HepG2 (cell line): Measurements from ENCODE around the gene UBAC2. TPM values are rescaled to one million over a fixed set of nuclear protein-coding genes. Genes with fewer than 3 reads are reported as not detected.

ENCODE experiments used
- ATAC-seq: fragments of 200-7000 bp; cut with Tn5 transposase; 3 replicates; pipeline ENCODE4 v1.9.1; 2020; ENCODE audit warnings: mild to moderate bottlenecking, moderate library complexity
- BruUV-seq: library from RNA; stranded (reverse); fragments of 400-500 nt; replicated peaks from 2 replicates; lab custom pipeline; 2021; lab: Mats Ljungman, UMichigan
- CTCF ChIA-PET: fragments of 300-600 bp; formaldehyde crosslinking; extraction: SDS; loops from one replicate; lab custom pipeline; 2021; ENCODE audit warnings: low total read pairs, inconsistent platforms, low intra/inter-chr PET ratio; lab: Yijun Ruan, JAX
- POLR2A ChIA-PET: fragments of 350-600 bp; sonication (Branson Sonifier 250); formaldehyde crosslinking; loops from one replicate; lab custom pipeline; 2020; ENCODE audit warnings: antibody characterized with exemption, inconsistent platforms; lab: Yijun Ruan, JAX
- DNase-seq: peaks from one replicate; pipeline ENCODE4 v3.0.0-alpha.2; 2015; ENCODE audit warnings: low spot score
- FAIRE-seq: peaks from 3 replicates; lab custom pipeline; 2011; peaks lifted over from hg19 to GRCh38; lab: Jason Lieb, UNC
- H2AFZ ChIP-seq: one replicate; pipeline ENCODE4 v1.6.1; 2011; ENCODE audit warnings: low read length, inconsistent platforms
- H3K27ac ChIP-seq: fragments of 300-600 bp; 3 replicates; pipeline ENCODE4 v1.8.0; 2011; ENCODE audit warnings: mixed run types, mild to moderate bottlenecking, mixed read lengths, low read length, inconsistent platforms; ENCODE audit not compliant: insufficient read depth; ENCODE audit errors: extremely low read length
- H3K27me3 ChIP-seq, 2 experiments: fragments of 200-600 bp in 1 of 2; 2 replicates in 1 of 2; 3 replicates in 1 of 2; pipeline versions ENCODE4 v1.6.0 to v1.8.0; 2011; ENCODE audit warnings: low read length in 2 of 2, mild to moderate bottlenecking in 2 of 2, moderate library complexity in 2 of 2, inconsistent platforms in 1 of 2; ENCODE audit not compliant: insufficient read depth in 2 of 2, control insufficient read depth in 1 of 2
- H3K36me3 ChIP-seq, 2 experiments: fragments of 200-600 bp in 1 of 2; replicated peaks in 1 of 2; 2 replicates in 1 of 2; 3 replicates in 1 of 2; pipeline versions ENCODE4 v1.5.1 to v1.8.0; 2011; ENCODE audit warnings: low read length in 2 of 2, inconsistent platforms in 1 of 2; ENCODE audit not compliant: insufficient read depth in 2 of 2, control insufficient read depth in 1 of 2
- H3K4me1 ChIP-seq: 2 replicates; pipeline ENCODE4 v1.5.1; 2012; ENCODE audit warnings: low read length, inconsistent platforms; ENCODE audit not compliant: insufficient read depth
- H3K4me2 ChIP-seq: 2 replicates; pipeline ENCODE4 v1.6.0; 2011; ENCODE audit warnings: low read depth, low read length, inconsistent platforms
- H3K4me3 ChIP-seq, 3 experiments: fragments of 200-600 bp in 1 of 3; sonication (generic), shearing (Covaris generic) in 1 of 3; replicated peaks in 1 of 3; 2 replicates each; pipeline ENCODE4 v1.5.1; 2011 to 2016; ENCODE audit warnings: low read length in 3 of 3, inconsistent platforms in 2 of 3, low read depth in 2 of 3, mild to moderate bottlenecking in 2 of 3, control low read depth in 1 of 3, mixed read lengths in 1 of 3; ENCODE audit not compliant: insufficient read depth in 1 of 3
- H3K79me2 ChIP-seq: one replicate; pipeline ENCODE4 v1.6.1; 2011; ENCODE audit warnings: low read length, inconsistent platforms; ENCODE audit not compliant: insufficient read depth
- H3K9ac ChIP-seq: 2 replicates; pipeline ENCODE4 v1.6.0; 2011; ENCODE audit warnings: mild to moderate bottlenecking, low read depth, low read length, inconsistent platforms; ENCODE audit not compliant: insufficient read depth
- H3K9me3 ChIP-seq: 2 replicates; pipeline ENCODE4 v1.5.1; 2012; ENCODE audit warnings: mild to moderate bottlenecking, low read length
- H4K20me1 ChIP-seq: 2 replicates; pipeline ENCODE4 v1.6.0; 2011; ENCODE audit warnings: inconsistent platforms, mild to moderate bottlenecking, low read length, moderate library complexity; ENCODE audit not compliant: insufficient read depth
- EP300 ChIP-seq, 3 experiments: sonication (generic) in 1 of 3; formaldehyde crosslinking in 1 of 3; IDR thresholded peaks; 2 replicates each; pipeline versions ENCODE4 v1.5.1 to v1.6.1; 2011 to 2020; ENCODE audit warnings: low read depth in 2 of 3, low read length in 2 of 3, borderline replicate concordance in 1 of 3, improper control_type of control experiment in 1 of 3, mild to moderate bottlenecking in 1 of 3, missing genetic modification reagents in 1 of 3, moderate library complexity in 1 of 3
- FOXJ3 ChIP-seq: sonication (generic); formaldehyde crosslinking; IDR thresholded peaks from 2 replicates; pipeline ENCODE4 v1.4.0; 2020; ENCODE audit warnings: missing genetic modification reagents, mild to moderate bottlenecking, borderline replicate concordance
- HDAC2 ChIP-seq: sonication (generic); formaldehyde crosslinking; IDR thresholded peaks from 2 replicates; pipeline ENCODE4 v1.4.0; 2020; ENCODE audit warnings: missing genetic modification reagents
- POGZ ChIP-seq: sonication (generic); formaldehyde crosslinking; IDR thresholded peaks from 2 replicates; pipeline ENCODE4 v1.4.0; 2020; ENCODE audit warnings: mild to moderate bottlenecking, missing genetic modification reagents
- RBM22 ChIP-seq: fragments of 200-400 bp; formaldehyde crosslinking; optimal IDR thresholded peaks from 2 replicates; pipeline ENCODE3; 2017; ENCODE audit warnings: mild to moderate bottlenecking, low read length, moderate library complexity
- RXRB ChIP-seq: IDR thresholded peaks from 2 replicates; pipeline ENCODE4 v1.6.1; 2016; ENCODE audit warnings: borderline replicate concordance, missing genetic modification reagents, missing compliant biosample characterization
- STAG1 ChIP-seq: sonication (generic); formaldehyde crosslinking; IDR thresholded peaks from 2 replicates; pipeline ENCODE4 v1.4.0; 2020; ENCODE audit warnings: missing genetic modification reagents
- WGBS: methylation state at CpG from one replicate; pipeline ENCODE4 v1.1.6; 2017; ENCODE audit warnings: low lambda C conversion rate; 5-methylcytosine and 5-hydroxymethylcytosine counted together
- in situ Hi-C: cut with HindIII; loops from 2 replicates; pipeline ENCODE4 v1.10.0; 2017; ENCODE audit warnings: low pct_unique_long_range_greater_than_20kb; ENCODE audit not compliant: extremely low pct_ligation_motif_present
- intact Hi-C: fragments of 100-400 bp; cut with micrococcal nuclease; formaldehyde crosslinking; loops from one replicate; pipeline ENCODE4 v1.10.0; 2022; ENCODE audit not compliant: unreplicated experiment
- polyA plus RNA-seq, 8 experiments: library from polyadenylated mRNA; depleted of rRNA in 3 of 8; stranded (reverse) in 7 of 8; unstranded in 1 of 8; fragments of >200 nt; fragmentation: Illumina TruSeq in 4 of 8; extraction: Trizol in 4 of 8; gene quantifications; 2 replicates each; pipeline versions ENCODE4 v1.2.1 to v1.2.3, GENCODE V29; 2011 to 2016; ENCODE audit warnings: low read depth in 4 of 8, missing spikeins in 1 of 8, mixed read lengths in 1 of 8; ENCODE audit not compliant: insufficient read depth in 1 of 8
- total RNA-seq, 5 experiments: library from RNA; depleted of rRNA; stranded (reverse); fragments of >200 nt; fragmentation: Illumina TruSeq; extraction: Trizol; gene quantifications; 2 replicates each; pipeline ENCODE4 v1.2.3, GENCODE V29; 2016; ENCODE audit warnings: low read depth in 1 of 5
- TF ChIP-seq, protein P1 (sequence below): IDR thresholded peaks from 2 replicates; pipeline ENCODE4 v1.4.0; 2020; ENCODE audit warnings: mild to moderate bottlenecking, missing genetic modification reagents

The UBAC2 gene
- total and polyA plus RNA-seq, 2 of the 13 experiments (the other 11 are each of a cell fraction or from before 2014, with no cell fraction given): 61.3 to 80.8 TPM

DNA sequence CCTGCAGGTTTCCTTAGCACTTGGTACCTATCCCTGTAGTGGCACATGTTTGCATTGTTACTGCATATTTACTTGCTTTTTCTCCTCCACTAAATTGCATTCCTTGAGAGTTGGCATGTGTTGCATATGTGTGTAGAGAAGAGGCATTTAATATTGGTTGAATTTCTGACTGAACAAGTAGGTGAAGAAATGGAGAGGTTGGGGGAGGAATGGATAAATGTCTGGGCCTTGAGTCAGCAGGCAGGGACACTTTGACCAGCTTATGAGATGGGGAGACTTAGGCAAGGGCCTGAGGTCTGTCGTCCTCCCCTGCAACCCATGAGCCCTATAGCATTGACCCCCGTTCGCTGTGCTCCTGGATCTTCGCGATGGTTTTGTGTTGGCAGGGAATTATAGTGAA lies 59.6 kb downstream of the UBAC2 start:
- in situ Hi-C loops: loop anchor here (5.0 to 10.0 kb wide), 2 partner anchors 83 to 175 kb away; no protein-coding TSS in a partner anchor
- peaks cover 2 to 7% of the 10 kb centered on the region in 2 experiments; a peak in 4 of 5 replicates for H3K36me3 ChIP-seq
- H3K4me2 ChIP-seq: no peak overlapping the region
- no TSS peak for BruUV-seq
- intact Hi-C loops: loop anchor here (2.0 kb wide), 1 partner anchor 59 kb away; the partner anchor contains the start of gene UBAC2
- 78% methylated on average over 5 of the region's 5 CpGs for WGBS
- no peak overlapping the region for H3K4me3 ChIP-seq
- H3K27ac ChIP-seq: no peak overlapping the region
- H3K27me3 ChIP-seq: no peaks in the 10 kb centered on the region
- H3K79me2 ChIP-seq: no peaks in the 10 kb centered on the region
- CTCF ChIA-PET: no interaction called here
- POLR2A ChIA-PET: interaction anchor here (2.3 kb wide), 1 partner anchor 59 kb away, joined by 5 read pairs; the partner anchor contains the start of gene UBAC2
- no peak for FAIRE-seq
- no peak overlapping the region for H2AFZ ChIP-seq
- no peak overlapping the region for H3K9ac ChIP-seq
- ATAC-seq: no peak
- peaks cover 30% of the 10 kb centered on the region for H3K4me1 ChIP-seq
- TF ChIP-seq, protein P1, sequence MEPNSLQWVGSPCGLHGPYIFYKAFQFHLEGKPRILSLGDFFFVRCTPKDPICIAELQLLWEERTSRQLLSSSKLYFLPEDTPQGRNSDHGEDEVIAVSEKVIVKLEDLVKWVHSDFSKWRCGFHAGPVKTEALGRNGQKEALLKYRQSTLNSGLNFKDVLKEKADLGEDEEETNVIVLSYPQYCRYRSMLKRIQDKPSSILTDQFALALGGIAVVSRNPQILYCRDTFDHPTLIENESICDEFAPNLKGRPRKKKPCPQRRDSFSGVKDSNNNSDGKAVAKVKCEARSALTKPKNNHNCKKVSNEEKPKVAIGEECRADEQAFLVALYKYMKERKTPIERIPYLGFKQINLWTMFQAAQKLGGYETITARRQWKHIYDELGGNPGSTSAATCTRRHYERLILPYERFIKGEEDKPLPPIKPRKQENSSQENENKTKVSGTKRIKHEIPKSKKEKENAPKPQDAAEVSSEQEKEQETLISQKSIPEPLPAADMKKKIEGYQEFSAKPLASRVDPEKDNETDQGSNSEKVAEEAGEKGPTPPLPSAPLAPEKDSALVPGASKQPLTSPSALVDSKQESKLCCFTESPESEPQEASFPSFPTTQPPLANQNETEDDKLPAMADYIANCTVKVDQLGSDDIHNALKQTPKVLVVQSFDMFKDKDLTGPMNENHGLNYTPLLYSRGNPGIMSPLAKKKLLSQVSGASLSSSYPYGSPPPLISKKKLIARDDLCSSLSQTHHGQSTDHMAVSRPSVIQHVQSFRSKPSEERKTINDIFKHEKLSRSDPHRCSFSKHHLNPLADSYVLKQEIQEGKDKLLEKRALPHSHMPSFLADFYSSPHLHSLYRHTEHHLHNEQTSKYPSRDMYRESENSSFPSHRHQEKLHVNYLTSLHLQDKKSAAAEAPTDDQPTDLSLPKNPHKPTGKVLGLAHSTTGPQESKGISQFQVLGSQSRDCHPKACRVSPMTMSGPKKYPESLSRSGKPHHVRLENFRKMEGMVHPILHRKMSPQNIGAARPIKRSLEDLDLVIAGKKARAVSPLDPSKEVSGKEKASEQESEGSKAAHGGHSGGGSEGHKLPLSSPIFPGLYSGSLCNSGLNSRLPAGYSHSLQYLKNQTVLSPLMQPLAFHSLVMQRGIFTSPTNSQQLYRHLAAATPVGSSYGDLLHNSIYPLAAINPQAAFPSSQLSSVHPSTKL (CRISPR knock-in tag): no peak
- TF ChIP-seq RBM22: peak; percentile 32
- H3K9me3 ChIP-seq: no peaks in the 10 kb centered on the region
- no peak for DNase-seq
- H4K20me1 ChIP-seq: peaks cover 4% of the 10 kb centered on the region; the same call in 1 of the 2 replicates

DNA sequence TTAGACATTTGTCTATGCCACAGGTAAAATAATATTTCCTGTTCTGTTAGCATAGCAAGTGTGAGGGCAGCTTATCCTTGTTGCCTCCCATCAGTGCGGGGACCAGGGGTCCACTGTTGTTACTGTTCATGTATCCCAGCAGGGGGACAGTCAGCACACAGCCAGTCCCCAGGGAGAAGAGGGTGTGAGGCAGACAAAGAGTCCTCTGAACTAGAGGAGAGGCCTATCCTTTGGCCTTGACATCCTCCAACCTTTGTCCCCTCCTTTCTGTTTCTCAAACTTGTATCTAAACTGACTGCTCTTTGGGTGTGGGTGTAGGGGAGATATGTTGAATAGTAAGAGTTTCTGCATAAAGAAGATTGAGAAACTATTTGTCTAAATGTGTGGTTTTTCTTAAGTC lies 60.4 kb downstream of the UBAC2 start:
- H2AFZ ChIP-seq: no peak overlapping the region
- BruUV-seq: no TSS peak
- ChIA-PET CTCF (no interaction called here), POLR2A (interaction anchor here (2.3 kb wide), 1 partner anchor 60 kb away, joined by 5 read pairs; the partner anchor contains the start of gene UBAC2)
- no peaks in the 10 kb centered on the region for H3K79me2 ChIP-seq
- FAIRE-seq: peak; percentile 94
- no peaks in the 10 kb centered on the region for H3K9me3 ChIP-seq
- intact Hi-C loops (loop anchor here (1.0 to 2.0 kb wide), 2 partner anchors 60 to 85 kb away; partner anchors contain the start of gene UBAC2), in situ Hi-C loops (loop anchor here (5.0 to 10.0 kb wide), 2 partner anchors 84 to 174 kb away; no protein-coding TSS in a partner anchor)
- no peak overlapping the region for H3K9ac ChIP-seq
- peak overlapping the region; percentile 11; the same call in 1 of the 2 replicates for H3K4me2 ChIP-seq
- peaks cover 8% of the 10 kb centered on the region; the same call in 1 of the 2 replicates for H4K20me1 ChIP-seq
- no peaks in the 10 kb centered on the region for H3K27me3 ChIP-seq
- peak; percentile 83 for DNase-seq
- H3K36me3 ChIP-seq: peaks cover 1 to 3% of the 10 kb centered on the region in 2 experiments; a peak in 3 of 5 replicates
- WGBS: 0% methylated on average over 1 of the region's 1 CpG
- ATAC-seq: peak; percentile 100
- H3K4me1 ChIP-seq: peaks cover 30% of the 10 kb centered on the region
- no peak overlapping the region for H3K27ac ChIP-seq
- H3K4me3 ChIP-seq: no peak overlapping the region
- TF ChIP-seq HDAC2 (CRISPR knock-in tag) (0 out of 2 replicates have a peak, but pooled peaks have one; percentile 26), FOXJ3 (CRISPR knock-in tag) (0 out of 2 replicates have a peak, but pooled peaks have one; percentile 33), RXRB (CRISPR knock-in tag) (0 out of 2 replicates have a peak, but pooled peaks have one; percentile 25), POGZ (CRISPR knock-in tag) (peak; percentile 56; the same call in 1 of the 2 replicates), EP300 (IDR thresholded peaks at IDR 0.05; ENCODE audit: low read depth in 2 of 2, low read length in 2 of 2) (peak in 1 of 2 experiments; percentile 11; a peak in 1 of 4 replicates), EP300 (CRISPR knock-in tag; IDR thresholded peaks at IDR 0.05; ENCODE audit: borderline replicate concordance) (no peak), STAG1 (CRISPR knock-in tag) (peak; percentile 22)
